ENCODE measurements around the gene SLC24A3. TPM values are rescaled to one million over a fixed set of nuclear protein-coding genes. Genes with fewer than 3 reads are reported as not detected.
"Not testable (repeated sequence)": the region's sequence is repeated elsewhere in the genome, so short reads cannot be mapped to it uniquely, and the experiment has no call there.

SLC24A3 gene
- total RNA-seq, 1 donor from 2014 or later = not detected

- H3K4me3 Mint-ChIP-seq = no peak overlapping the region
- peaks cover 10% of the 10 kb centered on the region for H3K4me1 Mint-ChIP-seq
- H3K27me3 Mint-ChIP-seq = peaks cover 9% of the 10 kb centered on the region
- no peak for TF ChIP-seq CTCF (IDR thresholded peaks at IDR 0.05)
- peaks cover 3% of the 10 kb centered on the region for H3K9me3 Mint-ChIP-seq
- CTCF ChIA-PET = no interaction called here
- H3K27ac Mint-ChIP-seq = no peak overlapping the region
- POLR2A ChIA-PET = no interaction called here
- DNase-seq (no peak), ATAC-seq (ENCODE audit: low read depth) (no peak)
- H3K36me3 Mint-ChIP-seq (ENCODE audit: low read depth) = no peaks in the 10 kb centered on the region
- intact Hi-C loops (cut with micrococcal nuclease) = no loop called here
Measured at GRCh38 chr20:19748681-19749080, 536.2 kb downstream of the SLC24A3 start.

- Mint-ChIP-seq H3K36me3 (ENCODE audit: low read depth) (no peaks in the 10 kb centered on the region), H3K4me3 (no peak overlapping the region), H3K27me3 (peaks cover 12% of the 10 kb centered on the region), H3K4me1 (peaks cover 10% of the 10 kb centered on the region), H3K9me3 (peaks cover 3% of the 10 kb centered on the region), H3K27ac (no peak overlapping the region)
- ChIA-PET CTCF (no interaction called here), POLR2A (no interaction called here)
- DNase-seq = no peak
- intact Hi-C loops (cut with micrococcal nuclease) = no loop called here
- TF ChIP-seq CTCF (IDR thresholded peaks at IDR 0.05) = no peak
- no peak for ATAC-seq (ENCODE audit: low read depth)
Measured at GRCh38 chr20:19749618-19750071, 537.2 kb downstream of the SLC24A3 start.

- no peak for ATAC-seq (ENCODE audit: low read depth)
- POLR2A ChIA-PET = interaction anchor here (0.7 kb wide), 1 partner anchor 9 kb away, joined by 3 read pairs; no protein-coding TSS in a partner anchor
- intact Hi-C loops (cut with micrococcal nuclease) = no loop called here
- no peak overlapping the region for H3K4me3 Mint-ChIP-seq
- peaks cover 3% of the 10 kb centered on the region for H3K9me3 Mint-ChIP-seq
- H3K27ac Mint-ChIP-seq = no peak overlapping the region
- no peak for TF ChIP-seq CTCF (IDR thresholded peaks at IDR 0.05)
- H3K36me3 Mint-ChIP-seq (ENCODE audit: low read depth) = no peaks in the 10 kb centered on the region
- no peak for DNase-seq
- CTCF ChIA-PET = no interaction called here
- H3K4me1 Mint-ChIP-seq = peaks cover 10% of the 10 kb centered on the region
- peaks cover 12% of the 10 kb centered on the region for H3K27me3 Mint-ChIP-seq
Measured at GRCh38 chr20:19750101-19750606, 537.7 kb downstream of the SLC24A3 start.

GRCh38 chr20:19750907-19751636 lies 538.6 kb downstream of the SLC24A3 start:
- ChIA-PET POLR2A (interaction anchor here (0.7 kb wide), 1 partner anchor 10 kb away, joined by 3 read pairs; no protein-coding TSS in a partner anchor), CTCF (no interaction called here)
- Mint-ChIP-seq H3K27me3 (peaks cover 14% of the 10 kb centered on the region), H3K4me1 (peaks cover 10% of the 10 kb centered on the region), H3K4me3 (no peak overlapping the region), H3K27ac (no peak overlapping the region), H3K9me3 (peaks cover under 1% of the 10 kb centered on the region), H3K36me3 (ENCODE audit: low read depth) (no peaks in the 10 kb centered on the region)
- no peak for TF ChIP-seq CTCF (IDR thresholded peaks at IDR 0.05)
- intact Hi-C loops (cut with micrococcal nuclease) = no loop called here
- peak; percentile 50 for ATAC-seq (ENCODE audit: low read depth)
- DNase-seq = no peak

- H3K9me3 Mint-ChIP-seq; CTCF ChIA-PET; H3K4me3 Mint-ChIP-seq; H3K27ac Mint-ChIP-seq; H3K36me3 Mint-ChIP-seq (ENCODE audit: low read depth); intact Hi-C loops (cut with micrococcal nuclease); DNase-seq; ATAC-seq (ENCODE audit: low read depth); POLR2A ChIA-PET: not testable (repeated sequence)
- Mint-ChIP-seq H3K27me3 (peaks cover 29% of the 10 kb centered on the region), H3K4me1 (peaks cover 23% of the 10 kb centered on the region)
Measured at GRCh38 chr20:19754201-19754600, 541.8 kb downstream of the SLC24A3 start.
